ENCODE results near the gene CA10. TPM values are rescaled to one million over a fixed set of nuclear protein-coding genes. Genes with fewer than 3 reads are reported as not detected.

Gene CA10
- total RNA-seq, 2 donors from 2014 or later: not detected

DNA sequence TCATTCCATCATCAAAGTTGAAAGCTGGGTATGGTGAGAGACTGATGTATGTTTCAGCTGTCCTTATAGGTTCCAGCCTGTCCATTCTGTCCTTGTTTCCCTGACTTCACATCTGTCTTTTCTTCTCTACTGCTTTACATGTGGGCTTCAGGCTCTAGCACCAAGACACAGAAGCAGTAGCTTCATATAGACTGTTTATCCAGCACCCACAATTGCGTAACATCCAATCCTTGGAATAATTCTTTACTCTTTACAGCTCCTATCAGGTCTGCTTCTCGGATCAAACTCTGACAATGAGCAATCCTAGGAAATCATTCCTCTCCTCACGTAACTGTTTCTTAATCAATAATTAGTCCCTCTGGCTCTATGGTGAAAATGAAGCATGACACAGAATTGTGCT is 158.9 kb downstream of the CA10 start:
- H3K27me3 ChIP-seq: no peaks in the 10 kb centered on the region
- TF ChIP-seq, protein P1, sequence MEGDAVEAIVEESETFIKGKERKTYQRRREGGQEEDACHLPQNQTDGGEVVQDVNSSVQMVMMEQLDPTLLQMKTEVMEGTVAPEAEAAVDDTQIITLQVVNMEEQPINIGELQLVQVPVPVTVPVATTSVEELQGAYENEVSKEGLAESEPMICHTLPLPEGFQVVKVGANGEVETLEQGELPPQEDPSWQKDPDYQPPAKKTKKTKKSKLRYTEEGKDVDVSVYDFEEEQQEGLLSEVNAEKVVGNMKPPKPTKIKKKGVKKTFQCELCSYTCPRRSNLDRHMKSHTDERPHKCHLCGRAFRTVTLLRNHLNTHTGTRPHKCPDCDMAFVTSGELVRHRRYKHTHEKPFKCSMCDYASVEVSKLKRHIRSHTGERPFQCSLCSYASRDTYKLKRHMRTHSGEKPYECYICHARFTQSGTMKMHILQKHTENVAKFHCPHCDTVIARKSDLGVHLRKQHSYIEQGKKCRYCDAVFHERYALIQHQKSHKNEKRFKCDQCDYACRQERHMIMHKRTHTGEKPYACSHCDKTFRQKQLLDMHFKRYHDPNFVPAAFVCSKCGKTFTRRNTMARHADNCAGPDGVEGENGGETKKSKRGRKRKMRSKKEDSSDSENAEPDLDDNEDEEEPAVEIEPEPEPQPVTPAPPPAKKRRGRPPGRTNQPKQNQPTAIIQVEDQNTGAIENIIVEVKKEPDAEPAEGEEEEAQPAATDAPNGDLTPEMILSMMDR (IDR thresholded peaks at IDR 0.05): no peak
- H3K9me3 ChIP-seq: no peaks in the 10 kb centered on the region
- H3K36me3 ChIP-seq: no peaks in the 10 kb centered on the region
- no peak overlapping the region for H3K4me3 ChIP-seq
- DNase-seq (ENCODE audit: low spot score): no peak
- H3K27ac ChIP-seq: no peak overlapping the region
- H3K4me1 ChIP-seq: no peaks in the 10 kb centered on the region

DNA sequence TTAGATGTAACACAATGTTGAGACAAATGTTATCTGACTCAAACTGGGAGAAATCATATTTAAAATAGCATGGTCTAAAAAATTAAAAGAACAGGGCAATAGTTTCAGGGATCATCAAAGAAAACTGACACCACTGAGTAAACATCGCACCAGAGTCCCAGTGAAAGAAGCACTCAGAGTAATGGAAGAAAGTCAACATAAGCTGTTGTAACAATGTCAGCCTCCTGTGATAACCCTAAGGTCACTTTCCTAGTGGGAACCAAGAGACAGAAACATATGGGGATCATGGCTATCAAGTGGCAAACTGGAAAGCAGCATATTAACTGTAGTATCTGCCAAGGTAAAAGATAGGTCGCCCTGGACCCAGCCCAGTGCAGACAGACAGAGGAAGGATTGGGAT is 160.8 kb downstream of the CA10 start:
- H3K27ac ChIP-seq: no peak overlapping the region
- no peaks in the 10 kb centered on the region for H3K27me3 ChIP-seq
- no peaks in the 10 kb centered on the region for H3K36me3 ChIP-seq
- no peak overlapping the region for H3K4me3 ChIP-seq
- no peak for DNase-seq (ENCODE audit: low spot score)
- H3K4me1 ChIP-seq: no peaks in the 10 kb centered on the region
- TF ChIP-seq, protein P1 (IDR thresholded peaks at IDR 0.05): no peak
- H3K9me3 ChIP-seq: no peaks in the 10 kb centered on the region

DNA sequence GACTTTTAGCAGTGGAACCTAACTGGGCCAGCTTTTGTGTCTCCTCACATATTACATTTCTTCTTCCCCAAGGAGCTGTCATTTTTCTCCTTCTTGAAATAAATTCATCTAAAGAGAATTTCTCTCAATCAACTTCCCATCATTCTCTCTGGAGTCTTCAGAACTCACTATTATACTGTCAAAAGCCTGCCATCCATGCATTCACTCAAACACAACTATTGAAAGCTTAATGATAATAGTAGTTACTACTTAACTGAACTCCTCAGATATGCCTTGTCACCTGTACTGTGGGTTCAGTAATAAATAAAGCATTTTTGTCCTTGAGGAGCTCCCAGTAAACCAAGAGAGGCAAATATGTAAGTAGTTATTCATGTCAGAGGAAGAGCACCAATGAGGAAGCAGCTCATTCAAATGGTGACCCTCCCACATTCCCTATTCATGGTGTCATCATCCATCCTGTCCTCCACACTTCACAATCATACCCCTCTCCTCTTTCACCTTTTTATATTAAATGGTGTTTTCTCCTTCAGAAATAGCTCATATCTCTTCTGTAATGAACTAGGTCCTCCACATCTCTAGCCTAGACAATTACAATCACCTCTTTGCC is 162.6 kb downstream of the CA10 start:
- H3K4me3 ChIP-seq: no peak overlapping the region
- DNase-seq (ENCODE audit: low spot score): no peak
- TF ChIP-seq, protein P1 (IDR thresholded peaks at IDR 0.05): no peak
- no peaks in the 10 kb centered on the region for H3K27me3 ChIP-seq
- no peaks in the 10 kb centered on the region for H3K36me3 ChIP-seq
- no peaks in the 10 kb centered on the region for H3K4me1 ChIP-seq
- H3K9me3 ChIP-seq: no peaks in the 10 kb centered on the region
- no peak overlapping the region for H3K27ac ChIP-seq

DNA sequence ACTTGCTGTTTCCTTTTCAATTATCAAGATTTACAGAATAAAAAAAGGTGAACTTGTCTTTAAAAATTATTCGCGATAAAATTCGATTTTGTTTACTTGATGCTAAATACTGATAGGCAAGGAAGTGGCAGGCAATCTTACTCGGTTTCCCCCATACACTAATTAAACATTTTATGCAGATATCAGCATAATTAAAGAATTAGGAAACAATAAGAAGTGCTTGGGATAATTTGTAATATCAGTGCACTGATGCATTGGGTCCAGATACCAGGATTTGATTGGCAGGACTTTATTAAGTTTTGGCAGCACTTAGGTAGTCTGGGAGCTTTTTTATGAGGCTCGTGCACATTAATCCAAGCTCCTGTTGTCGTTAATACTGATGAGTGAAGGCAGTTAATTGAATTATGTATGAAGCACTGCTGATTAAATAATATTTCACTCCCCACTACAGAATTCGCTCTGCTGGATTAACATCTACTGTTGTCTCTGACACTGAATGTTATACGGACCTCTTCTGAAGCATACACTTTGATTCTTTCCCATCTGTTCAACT is 165.6 kb downstream of the CA10 start:
- Histone ChIP-seq H3K4me1 (no peaks in the 10 kb centered on the region), H3K27ac (no peak overlapping the region), H3K36me3 (no peaks in the 10 kb centered on the region), H3K9me3 (no peaks in the 10 kb centered on the region), H3K27me3 (no peaks in the 10 kb centered on the region), H3K4me3 (no peak overlapping the region)
- TF ChIP-seq, protein P1 (IDR thresholded peaks at IDR 0.05): no peak
- no peak for DNase-seq (ENCODE audit: low spot score)

DNA sequence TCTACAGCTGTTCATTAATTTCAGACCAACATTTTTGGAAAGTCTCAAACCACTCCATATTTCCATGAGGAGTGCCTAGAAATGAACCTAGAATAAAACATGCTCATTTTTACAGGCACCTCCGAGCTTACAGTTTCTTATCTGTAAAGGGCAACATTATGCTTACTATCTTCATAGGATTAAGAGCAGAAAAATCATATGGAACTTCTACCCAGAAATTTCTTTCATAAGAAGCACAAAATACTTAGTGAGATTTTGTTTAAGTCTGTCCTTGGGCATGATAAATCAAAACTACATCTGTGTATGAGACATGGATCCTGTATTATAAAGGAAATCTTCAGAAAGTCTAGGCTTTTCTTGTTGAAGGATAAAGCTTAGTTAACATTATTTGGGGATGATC is 187.4 kb downstream of the CA10 start:
- H3K27ac ChIP-seq: no peak overlapping the region
- no peak for DNase-seq (ENCODE audit: low spot score)
- no peak overlapping the region for H3K4me3 ChIP-seq
- H3K27me3 ChIP-seq: no peaks in the 10 kb centered on the region
- no peaks in the 10 kb centered on the region for H3K36me3 ChIP-seq
- no peaks in the 10 kb centered on the region for H3K4me1 ChIP-seq
- TF ChIP-seq, protein P1 (IDR thresholded peaks at IDR 0.05): no peak
- H3K9me3 ChIP-seq: peaks cover 0 to 11% of the 10 kb centered on the region in 2 donors

DNA sequence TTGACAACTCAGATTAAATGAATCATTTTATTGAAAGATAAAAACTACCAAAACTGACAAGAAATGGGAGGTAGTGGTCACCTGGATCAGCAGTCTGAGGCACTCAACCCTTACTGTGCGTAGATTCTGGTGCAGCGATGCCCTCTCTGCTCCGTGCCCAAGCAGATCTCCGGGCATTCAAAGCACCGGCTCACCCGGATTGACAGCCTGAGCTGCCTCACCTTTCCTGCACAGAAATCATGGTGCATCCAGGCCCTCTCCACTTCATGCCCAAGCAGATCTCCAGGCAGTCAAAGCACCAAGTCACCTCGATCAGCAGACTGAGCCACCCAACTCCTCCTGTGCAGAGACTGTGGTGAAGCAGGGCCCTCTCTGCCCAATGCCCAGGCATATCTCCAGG is 196.8 kb downstream of the CA10 start:
- H3K9me3 ChIP-seq: peaks cover 0 to 36% of the 10 kb centered on the region in 2 donors
- no peak overlapping the region for H3K4me3 ChIP-seq
- H3K4me1 ChIP-seq: no peaks in the 10 kb centered on the region
- H3K27ac ChIP-seq: no peak overlapping the region
- TF ChIP-seq, protein P1 (IDR thresholded peaks at IDR 0.05): no peak
- H3K27me3 ChIP-seq: no peaks in the 10 kb centered on the region
- no peaks in the 10 kb centered on the region for H3K36me3 ChIP-seq
- no peak for DNase-seq (ENCODE audit: low spot score)
